K562 treated with DMSO at 1 percent for 48 hours (cell line): ENCODE results near the gene PRKD3. TPM values are rescaled to one million over a fixed set of nuclear protein-coding genes. Genes with fewer than 3 reads are reported as not detected.

Experiments used
- total RNA-seq: library from RNA; unstranded; fragments of 300-600 nt; gene quantifications from 2 replicates; pipeline ENCODE4 v1.2.3, GENCODE V29; 2022; ENCODE audit warnings: low replicate concordance; ENCODE audit errors: extremely low read depth

PRKD3 gene
- not detected in 2 replicates for total RNA-seq

GRCh38 chr2:37324786-37325624 lies at the start of gene PRKD3:
TSS of gene PRKD3 (minus strand) at chr2:37324833. CDS start at chr2:37316524, 8,309 bp downstream.

GRCh38 chr2:37344453-37345361 lies 20.1 kb upstream of the PRKD3 start, which contains the start of gene QPCT:
TSS of gene QPCT (plus strand) at chr2:37344630. CDS start at chr2:37344732, 102 bp downstream.

Other genes with a start within 250 kb of the PRKD3 start
- not detected in 2 replicates for gene HEATR5B, start 240.5 kb downstream of the PRKD3 start, total RNA-seq
- not detected in 2 replicates for gene GPATCH11, start 240.3 kb downstream of the PRKD3 start, total RNA-seq
- not detected in 2 replicates for gene EIF2AK2, start 167.9 kb downstream of the PRKD3 start, total RNA-seq
- gene SULT6B1, start 136.2 kb downstream of the PRKD3 start, total RNA-seq: not detected in 2 replicates
- gene CEBPZOS, start 128.3 kb downstream of the PRKD3 start, total RNA-seq: not detected in 2 replicates
- not detected in 2 replicates for gene CEBPZ, start 93.2 kb downstream of the PRKD3 start, total RNA-seq
- gene NDUFAF7, start 93.2 kb downstream of the PRKD3 start, total RNA-seq: not detected in 2 replicates
- not detected in 2 replicates for gene QPCT, start 19.8 kb upstream of the PRKD3 start, total RNA-seq